Measurements from ENCODE around the gene RNMT.
A peak's percentile ranks its signal among the peaks of the same experiment; 100 is the strongest.
"Not testable (repeated sequence)": the region's sequence is repeated elsewhere in the genome, so short reads cannot be mapped to it uniquely, and the experiment has no call there.

Gene RNMT

GRCh38 chr18:13745696-13746095 is 19.2 kb downstream of the RNMT start:
- DNase-seq, result no peak

GRCh38 chr18:13746633-13747032 is 20.2 kb downstream of the RNMT start:
- DNase-seq, result no peak

- not testable (repeated sequence) for DNase-seq
These were observed 25.1 kb downstream of the RNMT start for GRCh38 chr18:13751599-13751998.

GRCh38 chr18:13756261-13756660 is 29.8 kb downstream of the RNMT start:
- DNase-seq, result no peak

GRCh38 chr18:13756671-13757070 is 30.2 kb downstream of the RNMT start:
- DNase-seq, result no peak

GRCh38 chr18:13758622-13759021 is 32.1 kb downstream of the RNMT start:
- DNase-seq, result no peak

- no peak for DNase-seq
These were observed 33.6 kb downstream of the RNMT start for GRCh38 chr18:13760047-13760446.

- no peak for DNase-seq
These were observed 36.4 kb downstream of the RNMT start for GRCh38 chr18:13762690-13763439.

- DNase-seq, result no peak
These were observed 48.6 kb downstream of the RNMT start for GRCh38 chr18:13775058-13775457.

GRCh38 chr18:13791181-13791580 is 64.7 kb downstream of the RNMT start:
- DNase-seq, result no peak

- no peak for DNase-seq
These were observed 67.3 kb downstream of the RNMT start for GRCh38 chr18:13793819-13794218.

- DNase-seq, result no peak
These were observed 70.0 kb downstream of the RNMT start for GRCh38 chr18:13796515-13796914.

- DNase-seq, result no peak
These were observed 70.7 kb downstream of the RNMT start for GRCh38 chr18:13797157-13797611.

GRCh38 chr18:13799396-13799795 is 72.9 kb downstream of the RNMT start:
- DNase-seq, result no peak

GRCh38 chr18:13800505-13801259 is 74.2 kb downstream of the RNMT start:
- no peak for DNase-seq

GRCh38 chr18:13801260-13801601 is 74.8 kb downstream of the RNMT start:
- no peak for DNase-seq

- no peak for DNase-seq
These were observed 77.8 kb downstream of the RNMT start for GRCh38 chr18:13804305-13804704.

- no peak for DNase-seq
These were observed 82.0 kb downstream of the RNMT start for GRCh38 chr18:13808294-13809042.

GRCh38 chr18:13809043-13809430 is 82.6 kb downstream of the RNMT start:
- DNase-seq, result no peak

GRCh38 chr18:13809531-13810255 is 83.2 kb downstream of the RNMT start:
- no peak for DNase-seq

- no peak for DNase-seq
These were observed 84.5 kb downstream of the RNMT start for GRCh38 chr18:13810950-13811485.

- DNase-seq, result peak in 1 of 2 experiments; percentile 2
These were observed 85.5 kb downstream of the RNMT start for GRCh38 chr18:13811993-13812392.
